Osteoblast (primary cell): ENCODE results near the gene C2orf74. TPM values are rescaled to one million over a fixed set of nuclear protein-coding genes. Genes with fewer than 3 reads are reported as not detected.
"Not testable (repeated sequence)": the region's sequence is repeated elsewhere in the genome, so short reads cannot be mapped to it uniquely, and the experiment has no call there.

Experiments
- DNase-seq: peaks from one replicate; pipeline ENCODE4 v3.0.0; 2011; ENCODE audit warnings: low spot score, mixed read lengths; ENCODE audit not compliant: insufficient read length; ENCODE audit errors: missing footprints
- H2AFZ ChIP-seq: 2 replicates; pipeline ENCODE4 v1.6.0; 2011; ENCODE audit warnings: mild to moderate bottlenecking, low read length
- H3K27ac ChIP-seq: 2 replicates; pipeline ENCODE4 v1.5.1; 2011; ENCODE audit warnings: mild to moderate bottlenecking, low read depth, low read length, moderate library complexity
- H3K27me3 ChIP-seq: 2 replicates; pipeline ENCODE4 v1.6.0; 2012; ENCODE audit warnings: mild to moderate bottlenecking, control low read depth, inconsistent platforms, low read length, moderate library complexity; ENCODE audit not compliant: insufficient read depth
- H3K36me3 ChIP-seq: 2 replicates; pipeline ENCODE4 v1.5.1; 2011; ENCODE audit warnings: mild to moderate bottlenecking, low read length, control low read depth, moderate library complexity; ENCODE audit not compliant: insufficient read depth
- H3K4me1 ChIP-seq: 2 replicates; pipeline ENCODE4 v1.5.1; 2011; ENCODE audit warnings: mild to moderate bottlenecking, low read length, control low read depth, moderate library complexity; ENCODE audit not compliant: insufficient read depth
- H3K4me2 ChIP-seq: 2 replicates; pipeline ENCODE4 v1.6.0; 2011; ENCODE audit warnings: mild to moderate bottlenecking, low read length; ENCODE audit not compliant: insufficient read depth
- H3K4me3 ChIP-seq: fragments of 200-600 bp; sonication (generic); 3 replicates; pipeline ENCODE4 v1.5.1; 2012; ENCODE audit warnings: mild to moderate bottlenecking, low read length, inconsistent platforms; ENCODE audit not compliant: insufficient read depth
- H3K79me2 ChIP-seq: 2 replicates; pipeline ENCODE4 v1.6.0; 2012; ENCODE audit warnings: mild to moderate bottlenecking, low read length, control low read depth, inconsistent platforms; ENCODE audit not compliant: insufficient read depth
- H3K9me3 ChIP-seq: 2 replicates; pipeline ENCODE4 v1.5.1; 2011; ENCODE audit warnings: low read depth, low read length, control low read depth
- H4K20me1 ChIP-seq: 2 replicates; pipeline ENCODE4 v1.6.0; 2012; ENCODE audit warnings: mild to moderate bottlenecking, low read length, control low read depth; ENCODE audit not compliant: insufficient read depth
- CTCF ChIP-seq: IDR thresholded peaks from 2 replicates; pipeline ENCODE4 v1.5.1; 2011; ENCODE audit warnings: mild to moderate bottlenecking, low read depth, low read length, moderate library complexity; ENCODE audit errors: extremely low read depth
- total RNA-seq: library from RNA; depleted of rRNA; stranded (reverse); fragments of >200 nt; gene quantifications from 2 replicates; pipeline ENCODE4 v1.2.3, GENCODE V29; 2012

Gene C2orf74
- total RNA-seq, 1 donor, result 6.2 TPM

GRCh38 chr2:61157371-61158003 is 4.5 kb upstream of the C2orf74 start:
- H3K27ac ChIP-seq, result no peak overlapping the region
- no peak for DNase-seq
- no peaks in the 10 kb centered on the region for H4K20me1 ChIP-seq
- no peak for TF ChIP-seq CTCF
- no peaks in the 10 kb centered on the region for H3K27me3 ChIP-seq
- no peak overlapping the region for H3K4me3 ChIP-seq
- no peaks in the 10 kb centered on the region for H3K79me2 ChIP-seq
- no peak overlapping the region for H3K4me2 ChIP-seq
- H3K4me1 ChIP-seq, result no peaks in the 10 kb centered on the region
- H2AFZ ChIP-seq, result no peak overlapping the region
- peaks cover 9% of the 10 kb centered on the region for H3K36me3 ChIP-seq
- no peaks in the 10 kb centered on the region for H3K9me3 ChIP-seq

GRCh38 chr2:61158356-61158955 is 3.5 kb upstream of the C2orf74 start:
- DNase-seq, result no peak
- TF ChIP-seq CTCF, result no peak
- Histone ChIP-seq H4K20me1 (no peaks in the 10 kb centered on the region), H3K4me2 (no peak overlapping the region), H3K4me1 (no peaks in the 10 kb centered on the region), H2AFZ (no peak overlapping the region), H3K27me3 (no peaks in the 10 kb centered on the region), H3K36me3 (peaks cover 16% of the 10 kb centered on the region), H3K79me2 (no peaks in the 10 kb centered on the region), H3K27ac (no peak overlapping the region), H3K9me3 (no peaks in the 10 kb centered on the region), H3K4me3 (no peak overlapping the region)

- TF ChIP-seq CTCF, result no peak
- no peaks in the 10 kb centered on the region for H3K4me1 ChIP-seq
- no peaks in the 10 kb centered on the region for H3K27me3 ChIP-seq
- H3K79me2 ChIP-seq, result no peaks in the 10 kb centered on the region
- no peak overlapping the region for H3K4me3 ChIP-seq
- no peak for DNase-seq
- no peaks in the 10 kb centered on the region for H3K9me3 ChIP-seq
- H3K4me2 ChIP-seq, result no peak overlapping the region
- H2AFZ ChIP-seq, result no peak overlapping the region
- H4K20me1 ChIP-seq, result no peaks in the 10 kb centered on the region
- peaks cover 44% of the 10 kb centered on the region for H3K36me3 ChIP-seq
- H3K27ac ChIP-seq, result no peak overlapping the region
Observed at GRCh38 chr2:61162721-61163120, 733 bp downstream of the C2orf74 start.

- H3K27ac ChIP-seq, DNase-seq, H3K4me1 ChIP-seq, H3K4me2 ChIP-seq, H4K20me1 ChIP-seq, H2AFZ ChIP-seq, H3K27me3 ChIP-seq, H3K9me3 ChIP-seq, H3K79me2 ChIP-seq, H3K4me3 ChIP-seq: not testable (repeated sequence)
- peaks cover 35% of the 10 kb centered on the region for H3K36me3 ChIP-seq
Observed at GRCh38 chr2:61165082-61165481, 3.1 kb downstream of the C2orf74 start.
